IMR-90 (cell line): Measurements from ENCODE around the gene CTBP2. TPM values are rescaled to one million over a fixed set of nuclear protein-coding genes. Genes with fewer than 3 reads are reported as not detected.

Experiments used
- ATAC-seq: fragments of 200-7000 bp; cut with Tn5 transposase; 2 replicates; pipeline ENCODE4 v1.9.1; 2020; ENCODE audit warnings: low read depth, mild to moderate bottlenecking, moderate library complexity
- BruUV-seq: library from RNA; stranded (reverse); fragments of 400-500 nt; replicated peaks from 2 replicates; lab custom pipeline; 2021; lab: Mats Ljungman, UMichigan
- CTCF ChIA-PET: fragments of 300-600 bp; formaldehyde crosslinking; extraction: SDS; loops from one replicate; lab custom pipeline; 2021; ENCODE audit warnings: antibody characterized with exemption; lab: Yijun Ruan, JAX
- POLR2A ChIA-PET: fragments of 300-600 bp; sonication (Branson Sonifier 250); formaldehyde crosslinking; loops from one replicate; lab custom pipeline; 2022; ENCODE audit warnings: antibody characterized with exemption; ENCODE audit not compliant: unreplicated experiment; lab: Charles Lee
- DNase-seq: peaks from one replicate; pipeline ENCODE4 v3.0.0; 2013
- H2AFZ ChIP-seq: replicated peaks from 2 replicates; pipeline ENCODE3; 2013; ENCODE audit warnings: low read length, mild to moderate bottlenecking; ENCODE audit not compliant: poor library complexity
- H2AK5ac ChIP-seq: 2 replicates; pipeline ENCODE4 v1.6.1; 2013; ENCODE audit warnings: low read depth, low read length, inconsistent platforms
- H2AK9ac ChIP-seq: replicated peaks from 2 replicates; pipeline ENCODE3; 2013; ENCODE audit warnings: mild to moderate bottlenecking, low read depth, low read length, moderate library complexity; ENCODE audit not compliant: poor library complexity
- H2BK120ac ChIP-seq: 2 replicates; pipeline ENCODE4 v1.6.1; 2013; ENCODE audit warnings: low read depth, low read length, inconsistent platforms
- H2BK15ac ChIP-seq: 3 replicates; pipeline ENCODE4 v1.6.1; 2013; ENCODE audit warnings: low read depth, low read length, inconsistent platforms
- H2BK20ac ChIP-seq: 2 replicates; pipeline ENCODE4 v1.6.1; 2013; ENCODE audit warnings: low read depth, mild to moderate bottlenecking, inconsistent platforms, low read length, moderate library complexity
- H2BK5ac ChIP-seq: 2 replicates; pipeline ENCODE4 v1.6.1; 2013; ENCODE audit warnings: mild to moderate bottlenecking, low read depth, low read length, inconsistent platforms; ENCODE audit not compliant: poor library complexity, severe bottlenecking
- H3K14ac ChIP-seq: replicated peaks from 2 replicates; pipeline ENCODE4 v1.6.1; 2013; ENCODE audit warnings: low read depth, low read length, inconsistent platforms
- H3K18ac ChIP-seq: 2 replicates; pipeline ENCODE4 v1.6.1; 2013; ENCODE audit warnings: low read depth, low read length, control low read depth
- H3K23ac ChIP-seq: 2 replicates; pipeline ENCODE4 v1.6.1; 2013; ENCODE audit warnings: low read depth, low read length, inconsistent platforms
- H3K27ac ChIP-seq: 2 replicates; pipeline ENCODE4 v1.5.1; 2013; ENCODE audit warnings: mild to moderate bottlenecking, control low read depth, low read length; ENCODE audit not compliant: insufficient read depth
- H3K27me3 ChIP-seq: 2 replicates; pipeline ENCODE4 v1.6.1; 2013; ENCODE audit warnings: low read length; ENCODE audit not compliant: control insufficient read depth, insufficient read depth
- H3K36me3 ChIP-seq: 2 replicates; pipeline ENCODE4 v1.6.1; 2013; ENCODE audit warnings: low read length, mixed read lengths; ENCODE audit not compliant: control insufficient read depth, insufficient read depth
- H3K4ac ChIP-seq: 2 replicates; pipeline ENCODE4 v1.6.1; 2013; ENCODE audit warnings: low read depth, low read length, inconsistent platforms
- H3K4me1 ChIP-seq: 2 replicates; pipeline ENCODE4 v1.6.1; 2013; ENCODE audit warnings: low read length, mixed read lengths; ENCODE audit not compliant: control insufficient read depth, insufficient read depth
- H3K4me2 ChIP-seq: 2 replicates; pipeline ENCODE4 v1.6.1; 2013; ENCODE audit warnings: low read depth, mild to moderate bottlenecking, control low read depth, low read length, moderate library complexity
- H3K4me3 ChIP-seq: 2 replicates; pipeline ENCODE4 v1.5.1; 2013; ENCODE audit warnings: low read depth, mild to moderate bottlenecking, control low read depth, low read length, moderate library complexity; ENCODE audit not compliant: insufficient read depth
- H3K56ac ChIP-seq: 2 replicates; pipeline ENCODE4 v1.6.1; 2013; ENCODE audit warnings: low read length, inconsistent platforms; ENCODE audit not compliant: insufficient read depth; ENCODE audit errors: extremely low read depth
- H3K79me1 ChIP-seq, 2 experiments: 2 replicates each; pipeline ENCODE4 v1.6.1; 2013; ENCODE audit warnings: low read length in 2 of 2, inconsistent platforms in 1 of 2, low read depth in 1 of 2
- H3K9ac ChIP-seq: 2 replicates; pipeline ENCODE4 v1.6.1; 2013; ENCODE audit warnings: low read depth, low read length, control low read depth
- H3K9me1 ChIP-seq: 2 replicates; pipeline ENCODE4 v1.6.1; 2013; ENCODE audit warnings: low read length, inconsistent platforms; ENCODE audit not compliant: insufficient read depth
- H3K9me3 ChIP-seq: 2 replicates; pipeline ENCODE4 v1.6.1; 2013; ENCODE audit warnings: low read length; ENCODE audit not compliant: control insufficient read depth, insufficient read depth
- H4K20me1 ChIP-seq: 2 replicates; pipeline ENCODE4 v1.6.1; 2013; ENCODE audit warnings: low read length, inconsistent platforms; ENCODE audit not compliant: insufficient read depth
- H4K5ac ChIP-seq: 2 replicates; pipeline ENCODE4 v1.6.1; 2013; ENCODE audit warnings: mild to moderate bottlenecking, low read depth, low read length, control low read depth
- H4K8ac ChIP-seq, 2 experiments: 2 replicates each; pipeline ENCODE4 v1.6.1; 2013; ENCODE audit warnings: low read depth in 2 of 2, low read length in 2 of 2, control low read depth in 1 of 2, inconsistent platforms in 1 of 2
- H4K91ac ChIP-seq: 2 replicates; pipeline ENCODE4 v1.6.1; 2013; ENCODE audit warnings: low read depth, low read length, inconsistent platforms; ENCODE audit not compliant: insufficient read depth
- BHLHE40 ChIP-seq: fragments of 150-350 bp; IDR thresholded peaks from 2 replicates; pipeline ENCODE4 v1.6.1; 2016; ENCODE audit warnings: mild to moderate bottlenecking, low read depth, low read length
- CEBPB ChIP-seq: IDR thresholded peaks from 2 replicates; pipeline ENCODE4 v1.6.1; 2012; ENCODE audit warnings: low read depth, low read length, improper control_type of control experiment
- FOS ChIP-seq: fragments of 150-350 bp; IDR thresholded peaks from 2 replicates; pipeline ENCODE4 v1.6.1; 2016; ENCODE audit warnings: low read depth, low read length
- MAFK ChIP-seq: IDR thresholded peaks from 2 replicates; pipeline ENCODE4 v1.6.1; 2012; ENCODE audit warnings: low read depth, low read length, improper control_type of control experiment
- MXI1 ChIP-seq: IDR thresholded peaks from 2 replicates; pipeline ENCODE4 v1.6.1; 2012; ENCODE audit warnings: low read depth, mild to moderate bottlenecking, low read length, moderate library complexity, borderline replicate concordance
- POLR2A ChIP-seq: IDR thresholded peaks from 2 replicates; pipeline ENCODE4 v1.6.1; 2012; ENCODE audit warnings: mild to moderate bottlenecking, low read depth, low read length
- RAD21 ChIP-seq: IDR thresholded peaks from 2 replicates; pipeline ENCODE4 v1.6.1; 2012; ENCODE audit warnings: low read length, improper control_type of control experiment
- RCOR1 ChIP-seq: IDR thresholded peaks from 2 replicates; pipeline ENCODE4 v1.6.1; 2012; ENCODE audit warnings: mild to moderate bottlenecking, low read length, improper control_type of control experiment; ENCODE audit not compliant: insufficient replicate concordance
- WGBS, 2 experiments: methylation state at CpG; one replicate each; pipeline versions ENCODE4 v1.1.5 to v1.1.7; 2013; ENCODE audit warnings: missing lambda C conversion rate in 2 of 2; ENCODE audit not compliant: insufficient read length in 1 of 2; ENCODE audit errors: extremely low coverage in 2 of 2; 5-methylcytosine and 5-hydroxymethylcytosine counted together
- dilution Hi-C: fragments of 300-500 bp; cut with HindIII; formaldehyde crosslinking; loops from one replicate; pipeline ENCODE4 v1.14.3; 2018; ENCODE audit warnings: low sequenced_read_pairs; ENCODE audit not compliant: unreplicated experiment
- in situ Hi-C: fragments of 300-500 bp; cut with MboI; formaldehyde crosslinking; loops from 3 replicates; pipeline ENCODE4 v1.14.3; 2019; ENCODE audit warnings: low sequenced_read_pairs, inconsistent platforms, mixed read lengths
- intact Hi-C: fragments of 100-400 bp; cut with micrococcal nuclease; formaldehyde crosslinking; loops from 2 replicates; pipeline ENCODE4 v1.10.0; 2022
- polyA plus RNA-seq, 3 experiments: library from polyadenylated mRNA; depleted of rRNA; stranded (reverse); fragments of >200 nt; gene quantifications; 2 replicates each; pipeline ENCODE4 v1.2.3, GENCODE V29; 2012; ENCODE audit warnings: low replicate concordance in 1 of 3
- total RNA-seq: library from RNA; depleted of rRNA; stranded (reverse); fragments of >200 nt; gene quantifications from 2 replicates; pipeline ENCODE4 v1.2.3, GENCODE V29; 2012

The CTBP2 gene
- total and polyA plus RNA-seq, 2 of the 4 experiments (the other 2 are of a cell fraction) = 81.0 to 86.6 TPM

- H3K79me1 ChIP-seq = peaks cover 17 to 68% of the 10 kb centered on the region in 2 experiments
- H3K9ac ChIP-seq = peak overlapping the region; percentile 41; the same call in 1 of the 2 replicates
- H4K5ac ChIP-seq = peak overlapping the region; percentile 29
- H2BK20ac ChIP-seq = peak overlapping the region; percentile 80
- peaks cover 17% of the 10 kb centered on the region for H3K4me1 ChIP-seq
- BruUV-seq = no TSS peak
- H3K23ac ChIP-seq = peak overlapping the region; percentile 27; the same call in 1 of the 2 replicates
- H4K8ac ChIP-seq = peak overlapping the region; percentile 28 to 81
- H2AFZ ChIP-seq = no peak overlapping the region
- H4K91ac ChIP-seq = peak overlapping the region; percentile 69
- no peak overlapping the region for H3K4me3 ChIP-seq
- H3K9me3 ChIP-seq = no peaks in the 10 kb centered on the region
- peaks cover 20% of the 10 kb centered on the region for H3K9me1 ChIP-seq
- peak; percentile 95 for DNase-seq
- no peak for TF ChIP-seq POLR2A
- peak; percentile 40; the same call in 1 of the 2 replicates for TF ChIP-seq BHLHE40
- peak; percentile 35; the same call in 1 of the 2 replicates for TF ChIP-seq MAFK
- peak; percentile 65 for TF ChIP-seq CEBPB
- peak; percentile 23 for TF ChIP-seq RCOR1
- TF ChIP-seq MXI1 = no peak
- TF ChIP-seq FOS = peak; percentile 72
- no peak for TF ChIP-seq RAD21
- intact Hi-C loops = loop anchor here (1.0 kb wide), 2 partner anchors 26 to 37 kb away; no protein-coding TSS in a partner anchor
- H2BK120ac ChIP-seq = peak overlapping the region; percentile 62
- H4K20me1 ChIP-seq = peaks cover 63% of the 10 kb centered on the region
- peak overlapping the region; percentile 77 for H3K4me2 ChIP-seq
- peak overlapping the region; percentile 54; the same call in 1 of the 2 replicates for H2AK5ac ChIP-seq
- H3K56ac ChIP-seq = peak overlapping the region; percentile 47
- dilution Hi-C loops = no loop called here
- H2BK5ac ChIP-seq = peak overlapping the region; percentile 96
- peak overlapping the region; percentile 79 for H3K18ac ChIP-seq
- peak overlapping the region; percentile 78 for H3K4ac ChIP-seq
- peak; percentile 66 for ATAC-seq
- no peak overlapping the region for H2AK9ac ChIP-seq
- H3K36me3 ChIP-seq = peaks cover 7% of the 10 kb centered on the region
- H3K27ac ChIP-seq = peak overlapping the region; percentile 92
- peak overlapping the region; percentile 30 for H3K14ac ChIP-seq
- in situ Hi-C loops = no loop called here
- no peaks in the 10 kb centered on the region for H3K27me3 ChIP-seq
- 100% methylated on average over 1 of the region's 9 CpGs; no CpG with 5 or more reads in 1 of the 2 experiments for WGBS, 2 experiments
- ChIA-PET POLR2A (interaction anchor here (0.6 kb wide), 1 partner anchor 26 kb away, joined by 3 read pairs; no protein-coding TSS in a partner anchor), CTCF (interaction anchor here (0.7 kb wide), 1 partner anchor 15 kb away, joined by 3 read pairs; no protein-coding TSS in a partner anchor)
- H2BK15ac ChIP-seq = peak overlapping the region; percentile 11; the same call in 1 of the 3 replicates
Observed at GRCh38 chr10:124943301-124944092, 216.9 kb downstream of the CTBP2 start.
